Loucy (cell line): ENCODE results near the gene INPP4A.

Source experiments
- EZH2phosphoT487 ChIP-seq: fragments of 200-600 bp; IDR thresholded peaks from 2 replicates; pipeline ENCODE4 v1.6.1; 2018; ENCODE audit warnings: antibody characterized with exemption, mild to moderate bottlenecking, moderate library complexity, borderline replicate concordance
- TF ChIP-seq, protein P1 (sequence below): fragments of 200-600 bp; sonication (generic); conservative IDR thresholded peaks from 2 replicates; pipeline ENCODE4 v1.5.1; 2014; ENCODE audit warnings: mild to moderate bottlenecking, antibody characterized with exemption, low read length

- TF ChIP-seq EZH2phosphoT487: no peak
- TF ChIP-seq, protein P1, sequence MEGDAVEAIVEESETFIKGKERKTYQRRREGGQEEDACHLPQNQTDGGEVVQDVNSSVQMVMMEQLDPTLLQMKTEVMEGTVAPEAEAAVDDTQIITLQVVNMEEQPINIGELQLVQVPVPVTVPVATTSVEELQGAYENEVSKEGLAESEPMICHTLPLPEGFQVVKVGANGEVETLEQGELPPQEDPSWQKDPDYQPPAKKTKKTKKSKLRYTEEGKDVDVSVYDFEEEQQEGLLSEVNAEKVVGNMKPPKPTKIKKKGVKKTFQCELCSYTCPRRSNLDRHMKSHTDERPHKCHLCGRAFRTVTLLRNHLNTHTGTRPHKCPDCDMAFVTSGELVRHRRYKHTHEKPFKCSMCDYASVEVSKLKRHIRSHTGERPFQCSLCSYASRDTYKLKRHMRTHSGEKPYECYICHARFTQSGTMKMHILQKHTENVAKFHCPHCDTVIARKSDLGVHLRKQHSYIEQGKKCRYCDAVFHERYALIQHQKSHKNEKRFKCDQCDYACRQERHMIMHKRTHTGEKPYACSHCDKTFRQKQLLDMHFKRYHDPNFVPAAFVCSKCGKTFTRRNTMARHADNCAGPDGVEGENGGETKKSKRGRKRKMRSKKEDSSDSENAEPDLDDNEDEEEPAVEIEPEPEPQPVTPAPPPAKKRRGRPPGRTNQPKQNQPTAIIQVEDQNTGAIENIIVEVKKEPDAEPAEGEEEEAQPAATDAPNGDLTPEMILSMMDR: no peak
Observed at GRCh38 chr2:98537390-98538126, 92.9 kb downstream of the INPP4A start.
